Endothelial cell of umbilical vein (primary cell): ENCODE measurements around the gene SERPINC1. TPM values are rescaled to one million over a fixed set of nuclear protein-coding genes. Genes with fewer than 3 reads are reported as not detected.

Experiments used
- polyA plus RNA-seq, 4 experiments: library from polyadenylated mRNA; depleted of rRNA in 3 of 4; stranded (reverse) in 3 of 4; unstranded in 1 of 4; fragments of >200 nt; gene quantifications; 2 replicates each; pipeline versions ENCODE4 v1.2.1 to v1.2.3, GENCODE V29; 2011 to 2012; ENCODE audit warnings: missing spikeins in 1 of 4
- small RNA-seq: library from RNA; depleted of rRNA; stranded (forward); fragments of <200 nt; gene quantifications from one replicate; pipeline ENCODE3, GENCODE V24; 2012; ENCODE audit warnings: low replicate concordance, low read depth; ENCODE audit not compliant: insufficient read depth, insufficient read length
- total RNA-seq: library from RNA; stranded (reverse); gene quantifications from 2 replicates; pipeline ENCODE4 v1.2.3, GENCODE V29; 2021

The SERPINC1 gene
- total and polyA plus RNA-seq, 2 donors (not counting 3 experiments of a cell fraction or from before 2014, with no cell fraction given): 0.06 to 0.35 TPM

Small RNA genes lying within 50 kb of the gene (small RNA-seq; reads per million reads assigned to genes)
- gene RNA5SP67: not detected

Other genes starting within 250 kb of the SERPINC1 start
- 0.37 and 0.62 TPM in 2 replicates for gene ANKRD45, start 247.5 kb downstream of the SERPINC1 start, total RNA-seq
- gene ANKRD45, start 247.5 kb downstream of the SERPINC1 start, polyA plus RNA-seq: 0.19 and 0.21 TPM in 2 replicates
- gene KLHL20, start 202.3 kb downstream of the SERPINC1 start, total RNA-seq: 23.8 and 26.9 TPM in 2 replicates
- 9.9 and 14.0 TPM in 2 replicates for gene KLHL20, start 202.3 kb downstream of the SERPINC1 start, polyA plus RNA-seq
- gene DARS2, start 92.7 kb downstream of the SERPINC1 start, total RNA-seq: 30.5 and 33.6 TPM in 2 replicates
- 12.8 and 17.4 TPM in 2 replicates for gene DARS2, start 92.7 kb downstream of the SERPINC1 start, polyA plus RNA-seq
- 19.0 and 20.8 TPM in 2 replicates for gene CENPL, start 92.4 kb downstream of the SERPINC1 start, total RNA-seq
- 5.9 and 6.6 TPM in 2 replicates for gene CENPL, start 92.4 kb downstream of the SERPINC1 start, polyA plus RNA-seq
- gene GAS5, start 49.3 kb downstream of the SERPINC1 start, total RNA-seq: 302 and 343 TPM in 2 replicates
- 411 and 492 TPM in 2 replicates for gene GAS5, start 49.3 kb downstream of the SERPINC1 start, polyA plus RNA-seq
- gene ZBTB37, start 48.9 kb downstream of the SERPINC1 start, total RNA-seq: 4.9 and 5.9 TPM in 2 replicates
- 0.73 and 0.94 TPM in 2 replicates for gene ZBTB37, start 48.9 kb downstream of the SERPINC1 start, polyA plus RNA-seq
- gene RC3H1, start 105.0 kb upstream of the SERPINC1 start, total RNA-seq: 30.0 and 41.4 TPM in 2 replicates
- gene RC3H1, start 105.0 kb upstream of the SERPINC1 start, polyA plus RNA-seq: 7.0 and 7.9 TPM in 2 replicates
- 20.7 and 22.2 TPM in 2 replicates for gene RABGAP1L, start 242.2 kb upstream of the SERPINC1 start, total RNA-seq
- gene RABGAP1L, start 242.2 kb upstream of the SERPINC1 start, polyA plus RNA-seq: 6.4 and 7.2 TPM in 2 replicates